Gastrocnemius medialis (tissue), 4 donors: ENCODE data around the gene SPON1. TPM values are rescaled to one million over a fixed set of nuclear protein-coding genes. Genes with fewer than 3 reads are reported as not detected.

ENCODE experiments used
- ATAC-seq, 2 donors: fragments of 150-250 bp; one replicate each; pipeline ENCODE4 v1.9.1; 2016
- DNase-seq, 2 donors: peaks; one replicate each; pipeline ENCODE4 v3.0.0-alpha.2; 2019
- H3K27ac ChIP-seq, 4 donors: fragments of 200-600 bp; sonication (generic); 1 replicate in 1 of 4; 2 replicates in 3 of 4; pipeline ENCODE4 v1.5.1; 2016 to 2018; ENCODE audit warnings: mild to moderate bottlenecking in 2 of 4, moderate library complexity in 1 of 4
- H3K27me3 ChIP-seq, 3 donors: fragments of 200-600 bp; sonication (generic) in 2 of 3; 1 replicate in 1 of 3; 2 replicates in 2 of 3; pipeline versions ENCODE4 v1.5.1 to v1.6.0; 2016 to 2019; ENCODE audit warnings: mild to moderate bottlenecking in 1 of 3, moderate library complexity in 1 of 3
- H3K36me3 ChIP-seq, 2 donors: fragments of 200-600 bp; sonication (generic) in 1 of 2; one replicate each; pipeline ENCODE4 v1.5.1; 2017 to 2018
- H3K4me1 ChIP-seq, 2 donors: fragments of 200-600 bp; sonication (generic) in 1 of 2; one replicate each; pipeline ENCODE4 v1.5.1; 2016 to 2017; ENCODE audit warnings: mild to moderate bottlenecking in 2 of 2
- H3K4me3 ChIP-seq, 4 donors: fragments of 200-600 bp; sonication (generic) in 3 of 4; 1 replicate in 1 of 4; 2 replicates in 3 of 4; pipeline ENCODE4 v1.5.1; 2016 to 2019; ENCODE audit warnings: mild to moderate bottlenecking in 2 of 4
- H3K9me3 ChIP-seq, 3 donors: fragments of 200-600 bp; sonication (generic) in 2 of 3; 1 replicate in 1 of 3; 2 replicates in 2 of 3; pipeline ENCODE4 v1.5.1; 2016 to 2019
- CTCF ChIP-seq, 5 experiments: fragments of 450-650 bp in 3 of 5; fragments of 200-600 bp in 2 of 5; sonication (generic) in 2 of 5; IDR thresholded peaks in 4 of 5; conservative IDR thresholded peaks in 1 of 5; 1 replicate in 4 of 5; 2 replicates in 1 of 5; pipeline ENCODE4 v1.5.1; 2016 to 2019; ENCODE audit warnings: antibody characterized with exemption in 5 of 5, mild to moderate bottlenecking in 3 of 5, moderate library complexity in 3 of 5
- POLR2A ChIP-seq, 2 donors: fragments of 450-650 bp; IDR thresholded peaks; one replicate each; pipeline ENCODE4 v1.6.1; 2017; ENCODE audit warnings: antibody characterized with exemption in 2 of 2, mild to moderate bottlenecking in 2 of 2, moderate library complexity in 2 of 2
- in situ Hi-C, 4 donors: fragments of 200-750 bp; cut with MboI; loops; one replicate each; pipeline versions ENCODE4 v1.15.0 to v1.8.0; 2017; ENCODE audit warnings: low sequenced_read_pairs in 4 of 4
- intact Hi-C: fragments of 100-400 bp; cut with DNase I; formaldehyde crosslinking; loops from one replicate; pipeline ENCODE4 v1.15.1; 2023; ENCODE audit warnings: low total_unique reads
- total RNA-seq, 4 donors: library from RNA; depleted of rRNA; stranded (reverse); fragments of >200 nt; gene quantifications; one replicate each; pipeline versions ENCODE4 v1.1.0 to v1.2.3, GENCODE V29; 2016

SPON1 gene
- total RNA-seq, 4 donors from 2014 or later, result 0.10 to 1.6 (median 0.36) TPM

GRCh38 chr11:14314127-14314526 is 351.6 kb downstream of the SPON1 start:
- DNase-seq, result no peak
- Histone ChIP-seq H3K27me3 (no peaks in the 10 kb centered on the region), H3K36me3 (no peaks in the 10 kb centered on the region), H3K27ac (no peak overlapping the region), H3K9me3 (no peaks in the 10 kb centered on the region), H3K4me1 (peaks cover 27 to 30% of the 10 kb centered on the region in 2 donors), H3K4me3 (no peak overlapping the region)
- intact Hi-C loops (no loop called here), in situ Hi-C loops (no loop called here)
- ATAC-seq, result no peak
- no peak for TF ChIP-seq POLR2A (IDR thresholded peaks at IDR 0.05)
- no peak for TF ChIP-seq CTCF (IDR thresholded peaks at IDR 0.05 in 4 of 5, conservative IDR thresholded peaks at IDR 0.05 in 1 of 5)

GRCh38 chr11:14315130-14315529 is 352.6 kb downstream of the SPON1 start:
- Histone ChIP-seq H3K9me3 (no peaks in the 10 kb centered on the region), H3K27me3 (no peaks in the 10 kb centered on the region), H3K36me3 (no peaks in the 10 kb centered on the region), H3K4me3 (no peak overlapping the region), H3K27ac (no peak overlapping the region), H3K4me1 (peaks cover 17 to 22% of the 10 kb centered on the region in 2 donors)
- ATAC-seq (no peak), DNase-seq (no peak)
- intact Hi-C loops, result no loop called here
- TF ChIP-seq CTCF (IDR thresholded peaks at IDR 0.05 in 4 of 5, conservative IDR thresholded peaks at IDR 0.05 in 1 of 5), result no peak
- in situ Hi-C loops, result no loop called here
